SKM-1 (cell line): Measurements from ENCODE around the gene CFC1B.
"Not testable (repeated sequence)": the region's sequence is repeated elsewhere in the genome, so short reads cannot be mapped to it uniquely, and the experiment has no call there.

Source experiments
- DNase-seq: peaks from one replicate; lab custom pipeline; 2025; ENCODE audit not compliant: unreplicated experiment; lab: John Stamatoyannopoulos, UW

Gene CFC1B

DNA sequence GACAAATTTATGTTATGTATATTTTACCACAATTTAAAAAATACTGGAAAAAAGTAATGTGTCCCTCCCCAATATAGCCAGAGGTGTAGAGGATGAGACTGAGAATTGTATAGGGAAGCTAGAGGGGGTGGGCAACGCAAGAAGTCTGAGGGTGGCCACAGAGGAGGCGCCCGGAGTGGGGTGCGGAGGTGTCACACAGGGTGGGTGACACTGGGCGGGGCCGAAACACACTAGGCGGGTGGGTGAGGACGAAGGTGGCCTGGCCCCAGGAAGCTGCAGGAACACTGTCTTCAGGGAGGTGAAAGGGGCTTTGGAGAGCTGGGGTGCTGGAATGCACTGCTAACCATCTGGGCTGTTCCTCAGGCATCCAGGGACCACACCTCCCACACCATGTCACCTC lies 35.4 kb downstream of the CFC1B start:
- not testable (repeated sequence) for DNase-seq

DNA sequence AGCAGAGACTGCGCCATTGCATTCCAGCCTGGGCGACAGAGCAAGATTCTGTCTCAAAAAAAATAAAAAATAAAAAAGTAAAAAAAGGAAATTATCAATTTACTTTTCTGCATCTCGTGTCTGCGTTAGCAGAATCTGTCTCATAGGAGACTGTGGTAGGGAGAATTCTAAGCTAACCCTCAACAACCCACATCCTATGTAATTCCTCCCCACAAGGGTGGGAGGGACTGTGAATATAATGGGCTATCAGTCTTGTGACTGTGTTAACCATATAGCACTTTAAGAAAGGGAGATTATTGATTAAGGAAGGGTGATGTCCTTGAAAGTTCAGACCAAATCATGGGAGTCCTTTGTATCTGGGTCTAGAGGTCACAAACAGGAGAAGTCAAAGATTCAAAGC lies 45.1 kb downstream of the CFC1B start:
- DNase-seq: not testable (repeated sequence)

DNA sequence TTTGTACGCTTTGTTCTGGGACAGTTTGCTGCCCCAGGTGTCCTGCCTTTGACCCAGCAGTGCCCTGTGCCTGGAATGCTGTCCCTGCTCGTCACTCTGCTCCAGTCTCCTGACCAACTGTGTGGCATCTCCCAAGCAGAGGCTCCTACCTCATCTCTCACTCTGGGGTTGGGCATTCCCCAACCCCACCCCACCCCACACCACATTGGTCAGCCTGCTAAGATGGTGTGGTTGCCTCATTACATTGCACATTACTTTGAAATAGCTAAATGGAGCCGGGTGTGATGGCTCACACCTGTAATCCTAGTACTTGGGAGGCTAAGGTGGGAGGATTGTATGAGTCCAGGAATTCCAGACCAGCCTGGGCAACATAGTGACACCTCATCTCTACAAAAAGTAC lies 50.9 kb downstream of the CFC1B start:
- not testable (repeated sequence) for DNase-seq

DNA sequence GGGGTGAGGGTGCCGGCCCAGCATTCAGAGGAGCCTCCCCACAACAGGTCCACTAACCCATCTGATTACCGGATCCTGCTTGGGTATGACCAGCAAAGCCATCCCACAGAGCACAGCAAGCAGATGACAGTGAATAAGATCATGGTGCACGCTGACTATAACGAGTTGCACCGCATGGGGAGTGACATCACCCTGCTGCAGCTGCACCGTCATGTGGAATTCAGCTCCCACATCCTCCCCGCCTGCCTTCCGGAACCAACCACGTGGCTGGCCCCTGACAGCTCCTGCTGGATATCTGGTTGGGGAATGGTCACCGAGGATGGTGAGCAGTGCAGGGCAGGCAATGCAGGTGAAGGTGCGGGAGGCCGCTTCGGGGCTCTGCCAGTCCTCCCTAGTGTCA lies 53.2 kb downstream of the CFC1B start:
- DNase-seq: not testable (repeated sequence)

DNA sequence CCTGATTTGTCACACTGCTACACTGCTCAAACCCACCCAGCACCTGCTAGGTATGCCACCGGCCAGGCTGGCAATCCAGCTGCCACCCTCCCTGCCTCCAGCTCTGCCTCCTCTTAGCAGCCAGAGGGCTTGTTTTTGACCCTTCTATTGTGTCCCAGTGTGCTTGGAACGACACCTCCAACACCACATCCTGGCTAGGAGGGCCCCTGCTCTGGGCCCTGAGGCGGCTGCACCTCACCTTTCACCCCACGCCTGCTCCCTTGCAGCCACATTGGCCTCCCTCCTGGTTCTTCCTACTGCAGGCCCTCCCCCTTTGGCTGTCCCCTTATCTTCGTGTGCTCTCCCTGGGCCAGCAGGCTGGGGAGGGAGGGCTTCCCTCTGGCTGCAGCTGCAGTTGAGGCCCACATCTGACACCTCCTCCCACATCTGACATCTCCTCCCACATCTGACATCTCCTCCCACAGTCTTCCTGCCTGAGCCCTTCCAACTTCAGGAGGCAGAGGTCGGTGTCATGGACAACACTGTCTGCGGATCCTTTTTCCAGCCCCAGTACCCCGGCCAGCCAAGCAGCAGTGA lies 55.3 kb downstream of the CFC1B start:
- DNase-seq: not testable (repeated sequence)

DNA sequence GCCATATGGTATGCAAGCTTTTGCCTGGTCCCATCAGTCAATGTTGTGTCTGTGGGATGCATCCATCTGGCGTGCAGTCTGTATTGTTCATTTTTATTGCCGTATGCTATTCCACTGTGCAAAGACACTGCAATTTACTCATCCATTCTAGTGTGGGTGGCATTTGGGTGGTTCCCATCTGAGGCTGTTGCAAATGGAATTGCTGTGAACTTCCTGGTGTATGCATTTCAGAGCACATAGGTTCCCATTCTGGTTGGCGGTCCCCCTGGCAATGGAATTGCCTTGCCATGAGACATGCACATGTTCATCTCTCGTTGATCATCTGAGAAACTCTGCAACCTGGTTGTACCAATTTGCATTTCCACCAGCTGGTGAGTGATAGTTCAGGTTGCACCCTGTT lies 56.5 kb downstream of the CFC1B start:
- not testable (repeated sequence) for DNase-seq
